H1 (cell line): ENCODE measurements around the gene DLG1. TPM values are rescaled to one million over a fixed set of nuclear protein-coding genes. Genes with fewer than 3 reads are reported as not detected.

Experiments used
- CHD7 ChIP-seq: fragments of 300-600 bp; sonication (generic); IDR thresholded peaks from 2 replicates; pipeline ENCODE4 v1.7.1; 2012; ENCODE audit warnings: low read length, moderate library complexity, mild to moderate bottlenecking, inconsistent platforms; ENCODE audit not compliant: insufficient replicate concordance
- KDM1A ChIP-seq: fragments of 200-600, 300-600 bp; sonication (generic); IDR thresholded peaks from 2 replicates; pipeline ENCODE4 v1.7.1; 2016; ENCODE audit warnings: mild to moderate bottlenecking, low read length, borderline replicate concordance
- RFX5 ChIP-seq: IDR thresholded peaks from 2 replicates; pipeline ENCODE4 v1.6.1; 2011; ENCODE audit warnings: low read depth, low read length, improper control_type of control experiment, borderline replicate concordance
- YY1 ChIP-seq: IDR thresholded peaks from 2 replicates; pipeline ENCODE4 v1.6.1; 2011; ENCODE audit warnings: low read depth, mild to moderate bottlenecking, low read length
- polyA plus RNA-seq, 7 experiments: library from polyadenylated mRNA; depleted of rRNA in 3 of 7; stranded (reverse) in 5 of 7; unstranded in 2 of 7; fragments of >200 nt in 5 of 7; fragments of 200-250 nt in 2 of 7; gene quantifications; 1 replicate in 5 of 7; 2 replicates in 1 of 7; 4 replicates in 1 of 7; pipeline versions ENCODE4 v1.2.1 to v1.2.3, GENCODE V29; 2011 to 2013; ENCODE audit warnings: missing spikeins in 2 of 7, mixed read lengths in 2 of 7
- total RNA-seq: library from RNA; stranded (reverse); fragmentation: NEBNext Ultra II Directional; extraction: Animal tissue kit (Norgen Biotek cat#: 25700); gene quantifications from 2 replicates; pipeline ENCODE4 v1.2.1, GENCODE V29; 2021

The DLG1 gene
- total and polyA plus RNA-seq, 2 of the 8 experiments (the other 6 are each of a cell fraction or from before 2014, with no cell fraction given) = 13.4 to 78.8 TPM

DNA sequence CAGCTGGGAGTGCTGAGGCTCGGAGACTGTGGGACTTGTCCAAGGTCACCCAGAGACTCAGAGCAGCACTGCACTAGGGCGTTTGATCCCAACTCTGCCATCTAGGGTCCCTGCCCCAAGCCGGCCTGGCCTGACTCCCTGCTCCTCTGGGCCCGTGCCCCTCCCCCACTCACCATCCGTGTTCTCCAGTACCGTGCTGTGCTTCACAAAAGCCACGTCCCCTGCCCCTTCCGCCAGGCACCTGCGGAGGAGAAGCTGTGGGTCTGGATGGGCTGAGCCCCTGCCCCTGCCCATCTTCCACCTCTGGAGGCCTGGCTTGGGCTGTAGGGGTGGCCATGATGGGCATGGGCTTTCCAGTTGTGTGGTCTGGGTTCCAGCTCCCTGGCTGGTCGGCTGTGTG is 277.2 kb downstream of the DLG1 start (continued):
- TF ChIP-seq CHD7 (no peak), RFX5 (no peak), KDM1A (no peak), YY1 (no peak)
